ENCODE measurements around the gene ACP5.
"Not testable (repeated sequence)": the region's sequence is repeated elsewhere in the genome, so short reads cannot be mapped to it uniquely, and the experiment has no call there.

Gene ACP5

DNA sequence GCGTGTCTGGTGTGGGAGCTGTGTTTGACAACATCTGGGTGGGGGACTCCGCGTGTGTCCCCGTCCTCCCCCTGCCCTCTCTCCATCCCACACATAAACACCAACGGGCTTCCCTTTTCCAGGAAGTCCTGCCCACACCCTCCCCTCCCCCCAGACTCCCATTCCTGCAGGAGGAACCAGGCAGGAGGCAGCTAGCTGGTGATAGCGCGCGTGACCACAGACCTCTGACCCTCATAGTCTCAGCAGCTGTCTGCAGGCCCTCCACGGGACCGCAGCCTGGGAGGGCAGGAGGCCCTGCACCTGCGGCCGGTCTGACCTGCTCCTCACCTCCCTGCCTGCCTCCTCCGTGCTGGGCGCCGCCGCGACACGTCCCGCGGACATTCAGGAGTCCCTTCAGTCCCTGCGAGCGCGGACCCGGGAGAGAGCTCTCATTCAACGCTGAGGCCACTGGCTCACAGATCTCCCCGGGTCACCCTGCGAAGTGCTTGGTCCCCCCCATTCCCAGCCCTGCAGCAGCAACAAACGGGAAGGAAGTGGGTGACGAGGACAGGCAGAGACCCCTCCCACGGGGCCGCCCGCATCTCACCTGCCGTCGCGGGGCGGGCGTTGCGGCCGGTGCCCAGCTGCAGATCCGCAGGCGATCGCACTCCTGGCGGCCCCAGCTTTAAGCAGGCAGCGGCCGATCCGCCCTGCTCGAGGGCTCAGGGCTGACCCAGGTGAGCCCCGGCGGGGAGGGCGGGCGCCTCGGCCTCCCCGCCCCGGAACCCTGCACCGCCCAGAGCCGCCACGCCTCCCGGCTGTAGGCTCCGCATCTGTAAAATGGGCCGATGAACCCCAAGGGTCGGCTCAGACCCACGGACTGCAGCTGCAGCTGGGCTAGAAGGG, 1.1 kb upstream of the ACP5 start:
- no peak for TF ChIP-seq CTCF (IDR thresholded peaks at IDR 0.05; ENCODE audit: low read depth, low read length)
- H3K4me3 ChIP-seq (ENCODE audit: low read depth, low read length), result no peak overlapping the region

- TF ChIP-seq CTCF (IDR thresholded peaks at IDR 0.05; ENCODE audit: low read depth, low read length), result no peak
- no peak overlapping the region for H3K4me3 ChIP-seq (ENCODE audit: low read depth, low read length)
Measured at GRCh38 chr19:11576227-11576626, 1.2 kb downstream of the ACP5 start.

DNA sequence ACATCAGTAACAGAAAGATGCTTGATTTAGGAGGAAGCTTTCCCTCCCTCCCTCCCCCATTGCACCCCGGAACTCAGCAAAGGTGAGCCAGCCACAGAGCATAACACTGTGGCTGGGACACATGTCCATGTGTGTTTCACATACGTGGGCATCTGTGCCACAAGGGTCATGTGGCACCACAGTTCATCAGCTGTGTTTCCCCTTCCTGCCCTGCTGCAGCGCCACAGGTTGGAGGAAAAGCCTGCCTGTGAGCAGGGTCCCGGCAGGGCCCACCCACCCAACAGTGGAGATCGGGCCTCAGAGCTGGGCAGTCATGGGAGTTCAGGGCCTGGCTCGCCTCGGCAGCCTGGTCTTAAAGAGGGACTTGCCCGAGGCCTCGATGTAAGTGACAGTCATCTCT, 2.8 kb downstream of the ACP5 start:
- no peak overlapping the region for H3K4me3 ChIP-seq (ENCODE audit: low read depth, low read length)
- TF ChIP-seq CTCF (IDR thresholded peaks at IDR 0.05; ENCODE audit: low read depth, low read length), result no peak

DNA sequence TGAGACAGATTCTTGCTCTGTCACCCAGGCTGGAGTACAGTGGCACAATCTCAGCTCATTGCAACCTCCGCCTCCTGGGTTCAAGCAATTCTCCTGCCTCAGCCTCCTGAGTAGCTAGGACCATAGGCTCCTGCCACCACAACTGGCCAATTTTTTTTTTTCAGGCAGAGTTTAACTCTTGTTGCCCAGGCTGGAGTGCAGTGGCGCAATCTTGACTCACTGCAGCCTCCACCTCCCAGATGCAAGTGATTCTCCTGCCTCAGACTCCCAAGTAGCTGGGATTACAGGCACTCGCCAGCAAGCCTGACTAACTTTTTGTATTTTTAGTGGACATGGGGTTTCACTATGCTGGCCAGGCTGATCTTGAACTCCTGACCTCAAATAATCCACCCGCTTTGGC, 3.7 kb downstream of the ACP5 start:
- H3K4me3 ChIP-seq (ENCODE audit: low read depth, low read length), result not testable (repeated sequence)

- H3K4me3 ChIP-seq (ENCODE audit: low read depth, low read length), result not testable (repeated sequence)
Measured at GRCh38 chr19:11573354-11573753, 4.1 kb downstream of the ACP5 start.

- H3K4me3 ChIP-seq (ENCODE audit: low read depth, low read length), result no peak overlapping the region
- no peak for TF ChIP-seq CTCF (IDR thresholded peaks at IDR 0.05; ENCODE audit: low read depth, low read length)
Measured at GRCh38 chr19:11570039-11570462, 7.4 kb downstream of the ACP5 start.

- H3K4me3 ChIP-seq (ENCODE audit: low read depth, low read length), result no peak overlapping the region
- no peak for TF ChIP-seq CTCF (IDR thresholded peaks at IDR 0.05; ENCODE audit: low read depth, low read length)
Measured at GRCh38 chr19:11566164-11566563, 11.3 kb downstream of the ACP5 start.

DNA sequence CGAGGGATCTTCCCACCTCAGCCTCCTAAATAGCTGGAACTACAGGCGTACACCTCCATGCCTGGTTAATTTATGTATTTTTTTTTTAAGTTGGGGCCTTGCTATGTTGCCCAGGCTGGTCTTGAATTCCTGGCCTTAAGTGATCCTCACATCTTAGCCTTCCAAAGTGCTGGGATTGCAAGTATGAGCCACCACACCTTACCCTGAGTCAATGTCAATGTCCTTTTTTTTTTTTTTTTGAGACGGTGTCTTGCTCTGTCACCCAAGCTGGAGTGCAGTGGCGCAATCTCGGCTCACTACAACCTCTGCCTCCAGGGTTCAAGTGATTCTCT, 11.8 kb downstream of the ACP5 start:
- H3K4me3 ChIP-seq (ENCODE audit: low read depth, low read length), result not testable (repeated sequence)

- not testable (repeated sequence) for H3K4me3 ChIP-seq (ENCODE audit: low read depth, low read length)
Measured at GRCh38 chr19:11564082-11564807, 13.2 kb downstream of the ACP5 start.

Data from WI38 (cell line).